22Rv1 (cell line): Measurements from ENCODE around the gene NAGS.

Source experiments
- H3K27ac ChIP-seq: fragments of 450-650 bp; 2 replicates; pipeline ENCODE4 v1.5.1; 2017
- CTCF ChIP-seq: fragments of 450-650 bp; IDR thresholded peaks from 2 replicates; pipeline ENCODE4 v1.5.1; 2017; ENCODE audit warnings: mild to moderate bottlenecking
- ZFX ChIP-seq: fragments of 450-650 bp; IDR thresholded peaks from 2 replicates; pipeline ENCODE4 v1.6.1; 2017; ENCODE audit warnings: antibody characterized with exemption, borderline replicate concordance

The NAGS gene

GRCh38 chr17:44005527-44006271, 1.3 kb downstream of the NAGS start:
- H3K27ac ChIP-seq = peak overlapping the region; percentile 85
- peak; percentile 78 for TF ChIP-seq CTCF
- no peak for TF ChIP-seq ZFX

DNA sequence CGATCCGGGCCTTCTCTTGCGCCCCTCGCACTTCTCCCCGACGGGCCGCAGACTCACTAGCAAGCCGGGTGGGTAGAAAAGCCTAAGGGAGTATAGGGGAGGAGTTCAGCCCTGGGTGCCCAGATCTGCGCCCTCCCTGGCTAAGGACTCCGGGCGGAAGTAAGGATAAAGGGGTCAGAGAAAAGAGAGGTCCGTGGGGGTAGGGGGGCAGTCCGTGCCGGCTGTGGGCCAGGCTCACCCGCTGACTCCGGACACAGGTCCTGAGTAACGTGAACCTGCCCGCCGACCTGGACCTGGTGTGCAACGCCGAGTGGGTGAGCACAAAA, 1.8 kb downstream of the NAGS start:
- TF ChIP-seq CTCF (no peak), ZFX (no peak)
- peak overlapping the region; percentile 85 for H3K27ac ChIP-seq

- TF ChIP-seq CTCF (peak; percentile 61), ZFX (no peak)
- H3K27ac ChIP-seq = peak overlapping the region; percentile 85
Observed at GRCh38 chr17:44006598-44007345, 2.4 kb downstream of the NAGS start.

GRCh38 chr17:44007346-44008204, 3.2 kb downstream of the NAGS start:
- TF ChIP-seq ZFX (no peak), CTCF (peak; percentile 23; the same call in 1 of the 2 replicates)
- peak overlapping the region; percentile 85 for H3K27ac ChIP-seq

DNA sequence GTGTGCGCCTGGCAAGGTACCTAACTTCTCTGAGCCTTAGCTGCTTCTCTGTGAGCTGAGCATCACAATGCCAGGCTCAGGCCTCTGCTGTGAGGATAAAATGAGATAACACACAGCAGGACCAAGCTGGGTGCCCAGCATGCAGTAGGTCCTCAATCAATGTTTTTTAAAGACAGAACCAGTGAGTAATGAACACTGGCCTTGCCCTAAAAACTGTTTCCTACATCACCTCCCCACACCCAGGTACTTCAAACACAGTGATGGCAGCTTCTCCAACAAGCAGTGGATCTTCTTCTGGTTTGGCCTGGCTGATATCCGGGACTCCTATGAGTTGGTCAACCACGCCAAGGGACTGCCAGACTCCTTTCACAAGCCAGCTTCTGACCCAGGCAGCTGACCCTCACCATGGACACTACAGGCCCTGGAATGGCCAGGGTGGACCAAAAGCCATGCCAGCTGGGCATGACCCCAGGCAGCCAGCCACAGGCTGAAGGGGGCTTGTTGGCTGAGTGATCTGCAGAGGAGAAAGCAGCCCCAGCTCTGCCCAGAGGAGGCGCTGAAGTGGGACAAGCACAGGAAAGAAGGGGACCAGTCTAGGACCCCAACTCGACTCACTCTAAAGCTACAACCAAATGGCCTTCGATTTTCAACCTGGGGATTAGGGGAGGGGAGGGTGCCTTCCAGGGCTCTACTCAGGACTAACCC, 3.9 kb downstream of the NAGS start:
- TF ChIP-seq CTCF (no peak), ZFX (no peak)
- H3K27ac ChIP-seq = no peak overlapping the region

DNA sequence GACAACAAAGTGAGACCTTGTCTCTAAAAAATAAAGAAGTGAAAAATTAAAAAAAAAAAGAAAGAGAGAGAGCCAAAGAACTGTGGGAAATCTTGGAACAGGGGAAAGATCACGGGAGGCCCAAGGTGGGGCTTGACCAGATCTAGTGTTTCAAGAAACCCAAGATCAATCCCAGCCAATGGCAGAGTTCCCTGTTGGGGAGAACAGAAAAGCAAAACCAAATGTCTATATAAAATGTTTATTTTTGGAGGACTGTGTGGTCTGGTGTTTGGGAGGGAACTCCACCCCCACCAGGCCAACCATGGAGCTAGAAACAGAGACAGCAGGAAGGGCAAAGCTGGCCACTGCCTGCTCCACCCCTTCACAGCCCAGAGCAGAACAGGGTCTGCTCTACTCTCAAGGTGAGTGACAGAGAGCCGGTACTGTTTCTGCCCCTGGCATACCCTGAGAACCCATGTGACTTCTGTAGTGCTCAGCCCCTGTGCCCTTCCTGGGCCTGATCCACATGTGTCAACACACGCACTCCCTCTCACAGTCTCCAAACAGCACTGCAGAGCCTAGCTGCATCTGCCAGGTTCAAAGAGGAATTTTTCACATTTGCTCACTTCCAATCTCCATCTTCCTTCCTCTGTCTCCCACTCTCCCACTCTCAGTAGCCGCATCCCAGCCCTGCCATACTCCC, 6.7 kb downstream of the NAGS start:
- peak overlapping the region; percentile 17; the same call in 1 of the 2 replicates for H3K27ac ChIP-seq
- TF ChIP-seq ZFX (no peak), CTCF (no peak)
